ENCODE measurements around the gene NAA40.

NAA40 gene

DNA sequence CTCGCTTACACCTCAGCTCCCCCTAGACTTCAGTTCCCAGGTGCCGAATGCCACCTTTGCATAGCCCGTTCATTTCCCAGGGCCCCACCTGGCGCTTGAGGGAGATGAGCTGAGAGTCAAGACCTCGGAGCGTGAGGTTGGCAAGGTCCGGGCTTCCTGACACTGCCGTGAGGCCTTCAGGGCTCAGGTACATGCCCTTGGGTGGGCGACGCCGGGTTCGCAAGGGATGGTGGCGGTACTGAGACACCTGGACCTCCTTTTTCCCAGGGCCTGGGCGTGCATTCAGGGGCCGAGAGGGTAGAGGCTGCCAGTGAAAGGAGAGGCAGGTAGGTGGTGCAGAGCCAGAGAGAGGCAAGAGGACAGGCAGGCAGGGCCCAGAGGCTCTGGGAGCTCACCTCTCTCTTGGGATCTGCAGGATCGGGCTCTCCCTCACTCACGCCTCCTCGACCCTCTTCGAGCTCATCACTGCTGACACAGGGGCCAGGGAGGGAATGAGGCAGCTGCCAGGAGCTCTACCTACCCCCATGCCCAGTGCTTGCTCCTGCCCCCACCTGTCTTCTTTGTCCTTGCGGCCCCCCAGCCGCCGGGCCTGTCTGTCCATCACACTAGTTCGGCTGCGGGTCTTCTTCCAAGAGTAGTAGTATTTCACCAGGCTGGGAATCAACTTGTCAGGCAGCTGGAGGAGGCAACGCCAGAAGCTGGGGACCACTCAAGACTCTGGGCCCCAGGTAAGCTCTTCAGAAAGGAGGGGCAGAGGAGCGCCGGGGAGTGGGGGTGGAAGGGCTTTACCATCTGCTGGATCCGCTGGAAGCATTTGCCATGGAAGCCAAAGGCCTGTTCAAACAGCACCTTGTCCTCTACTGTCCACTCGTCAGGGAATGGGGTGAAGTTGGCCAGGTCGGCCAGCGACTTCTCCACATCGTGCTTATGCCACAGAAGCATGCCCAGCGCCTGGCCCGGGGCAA, 24.7 kb upstream of the NAA40 start:
- DNase-seq: no peak

DNA sequence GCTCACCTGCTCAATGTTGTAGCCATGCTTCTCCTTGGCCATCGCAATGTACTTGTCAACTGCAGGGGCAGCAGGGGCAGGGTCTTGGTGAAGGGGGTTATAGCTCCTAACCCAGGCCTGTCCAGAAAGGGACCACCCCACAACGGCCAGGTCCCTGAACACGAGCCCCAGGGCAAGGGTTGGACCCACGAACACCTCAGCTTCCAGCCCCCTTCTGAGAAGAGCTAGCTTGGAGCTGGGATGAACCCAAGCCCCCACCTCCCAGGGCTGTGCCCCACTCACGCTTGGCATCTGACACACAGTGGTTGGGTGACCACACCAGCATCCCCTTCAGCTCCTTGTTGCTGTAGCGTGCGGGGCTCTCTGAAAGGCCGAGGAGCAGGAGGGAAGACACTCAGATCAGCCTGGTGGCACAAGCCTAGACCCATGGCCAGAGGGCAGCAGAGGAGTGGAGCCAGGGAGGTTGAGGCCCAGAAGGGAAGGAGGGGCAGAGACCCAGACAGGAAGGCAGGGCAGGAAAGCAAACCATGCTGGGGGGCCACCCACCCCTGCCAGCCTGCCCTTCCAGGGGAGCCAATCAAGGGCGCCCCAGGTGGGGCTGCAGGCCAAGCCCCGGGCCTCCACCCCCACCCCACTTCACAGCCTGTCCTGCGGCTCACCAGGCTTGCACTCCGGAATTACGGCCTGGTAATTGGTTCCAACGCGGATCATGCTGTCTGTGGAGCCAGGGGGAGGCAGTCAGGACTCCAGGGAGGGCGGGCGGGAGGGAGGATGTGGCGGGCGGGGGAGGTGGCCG, 23.7 kb upstream of the NAA40 start:
- no peak for DNase-seq

DNA sequence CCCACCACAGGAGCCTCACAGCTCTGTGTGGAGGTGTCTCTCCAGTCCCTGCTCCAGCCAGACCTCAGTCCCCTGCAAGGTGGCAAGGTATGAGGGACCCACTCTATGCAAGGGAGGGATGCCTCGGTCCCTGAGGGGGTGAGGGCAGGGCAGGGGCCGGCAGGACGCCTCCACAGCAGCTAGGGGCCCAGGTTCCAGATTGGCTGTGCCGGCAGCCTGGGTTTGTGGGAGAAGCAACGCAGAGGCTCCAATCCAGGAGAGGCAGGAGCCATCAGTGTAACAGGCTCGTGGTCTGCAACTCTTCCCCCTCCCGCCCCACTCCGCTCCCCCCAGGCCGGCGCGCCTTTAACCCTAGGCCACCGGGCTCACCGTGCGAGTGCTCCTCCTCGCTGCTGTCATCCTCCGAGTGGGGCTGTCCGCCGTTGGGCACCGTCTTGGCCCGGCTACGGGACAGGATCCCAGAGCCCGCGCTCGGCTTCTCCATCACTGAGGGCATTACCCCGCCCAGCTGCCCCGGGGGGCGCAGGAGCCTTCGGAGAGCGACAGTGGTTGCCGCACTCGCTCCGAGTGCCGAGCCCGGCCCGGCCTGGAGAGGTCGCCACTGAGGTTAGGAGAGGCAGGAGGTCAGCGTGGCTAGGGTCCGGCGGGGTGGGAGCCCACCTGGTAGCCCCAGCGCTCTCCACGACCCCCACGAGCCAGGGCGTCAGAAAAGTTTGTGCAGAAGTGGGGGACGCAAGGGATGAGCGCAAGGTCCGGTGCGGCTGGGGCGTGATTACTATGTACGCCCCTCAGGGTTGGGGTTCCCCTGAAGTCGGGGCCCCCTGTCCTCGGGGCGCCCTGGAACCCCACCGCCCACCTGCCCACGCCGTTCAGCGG, 22.6 kb upstream of the NAA40 start:
- DNase-seq: no peak

DNA sequence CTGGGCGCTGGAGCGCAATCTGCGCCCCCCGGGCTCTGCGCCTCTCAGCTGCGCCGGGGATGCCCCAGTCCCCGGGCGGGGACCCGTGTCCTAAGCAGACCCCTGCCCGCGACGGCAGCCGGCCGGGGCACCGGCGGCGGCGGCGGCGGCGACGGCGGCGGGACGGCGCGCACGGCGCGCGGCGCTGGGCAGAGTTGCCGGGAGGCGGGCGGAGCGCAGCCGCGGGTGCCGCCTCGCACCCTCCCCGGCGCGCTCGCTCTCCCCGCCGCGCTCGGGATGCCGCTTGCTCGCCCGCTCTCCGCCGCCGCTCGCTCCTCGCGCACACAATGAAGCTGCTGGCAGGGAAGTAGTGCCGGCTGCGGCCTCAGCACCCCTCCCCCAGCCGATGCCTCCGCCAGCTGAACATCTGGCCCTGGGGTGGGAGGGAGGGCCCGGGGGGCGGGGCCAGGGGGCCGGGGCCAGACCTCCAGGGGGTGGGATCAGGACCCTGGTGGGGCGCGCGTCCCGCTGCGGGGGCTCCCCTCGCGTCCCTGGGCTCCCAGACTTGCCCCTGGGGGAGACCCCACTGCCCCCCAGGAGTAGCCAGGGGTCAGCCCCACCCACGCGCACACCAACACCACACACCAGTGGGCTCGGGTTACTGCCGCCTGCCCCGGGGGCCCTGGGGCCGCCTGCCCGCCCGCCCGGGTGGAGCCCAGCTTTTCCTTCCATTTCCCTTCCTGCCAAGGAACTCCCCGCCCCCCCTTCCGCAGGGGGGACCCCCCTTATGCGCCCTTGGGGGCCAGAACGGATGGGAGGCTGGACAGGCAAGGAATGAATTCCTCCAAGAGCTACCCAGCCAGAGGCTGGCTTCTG, 21.7 kb upstream of the NAA40 start, which contains the start of gene RCOR2:
Gene RCOR2 (minus strand): TSS at position 328 of the 855 bp plus-strand sequence. CDS start 708 bp downstream, outside the sequence.
- DNase-seq: peak; percentile 62

DNA sequence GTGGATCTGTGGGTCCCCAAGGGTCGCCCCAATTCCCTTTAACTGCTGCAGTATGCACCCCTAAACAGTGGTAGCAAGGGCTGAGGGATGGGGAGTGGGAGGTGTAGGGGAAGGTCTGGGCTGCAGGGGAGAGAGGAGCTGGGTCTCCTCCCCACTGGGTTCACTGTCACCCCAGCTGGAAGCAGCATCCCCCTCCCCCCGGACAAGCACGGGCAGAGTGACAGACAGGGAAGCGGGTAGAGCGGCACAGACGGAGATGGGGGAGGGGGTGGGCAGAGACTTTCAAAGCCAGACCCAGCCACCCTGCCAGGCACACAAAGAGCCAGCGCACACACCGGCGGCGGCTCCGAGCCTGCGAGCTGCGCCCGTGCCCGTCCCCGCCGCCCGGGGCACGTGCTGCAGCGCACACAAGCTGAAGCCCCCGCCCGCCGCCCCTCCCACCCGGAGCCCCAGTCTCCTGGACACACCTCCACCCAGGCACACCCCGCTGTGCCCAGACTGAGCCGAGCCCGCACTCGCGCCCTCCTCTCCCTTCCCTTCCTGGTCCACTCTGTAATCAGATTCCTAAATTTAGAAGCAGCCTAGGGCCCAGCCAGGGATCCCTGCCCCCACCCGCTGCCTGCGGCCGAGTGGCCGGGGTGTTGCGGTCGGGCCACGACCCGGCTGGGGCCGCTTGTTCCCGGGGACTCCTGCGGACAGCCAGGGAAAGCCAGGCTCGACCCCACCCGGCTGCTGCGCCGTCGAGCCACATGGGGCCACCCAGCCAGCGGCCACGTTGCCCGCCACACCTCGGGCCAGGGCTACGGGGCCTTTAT, 20.9 kb upstream of the NAA40 start:
- DNase-seq: no peak

DNA sequence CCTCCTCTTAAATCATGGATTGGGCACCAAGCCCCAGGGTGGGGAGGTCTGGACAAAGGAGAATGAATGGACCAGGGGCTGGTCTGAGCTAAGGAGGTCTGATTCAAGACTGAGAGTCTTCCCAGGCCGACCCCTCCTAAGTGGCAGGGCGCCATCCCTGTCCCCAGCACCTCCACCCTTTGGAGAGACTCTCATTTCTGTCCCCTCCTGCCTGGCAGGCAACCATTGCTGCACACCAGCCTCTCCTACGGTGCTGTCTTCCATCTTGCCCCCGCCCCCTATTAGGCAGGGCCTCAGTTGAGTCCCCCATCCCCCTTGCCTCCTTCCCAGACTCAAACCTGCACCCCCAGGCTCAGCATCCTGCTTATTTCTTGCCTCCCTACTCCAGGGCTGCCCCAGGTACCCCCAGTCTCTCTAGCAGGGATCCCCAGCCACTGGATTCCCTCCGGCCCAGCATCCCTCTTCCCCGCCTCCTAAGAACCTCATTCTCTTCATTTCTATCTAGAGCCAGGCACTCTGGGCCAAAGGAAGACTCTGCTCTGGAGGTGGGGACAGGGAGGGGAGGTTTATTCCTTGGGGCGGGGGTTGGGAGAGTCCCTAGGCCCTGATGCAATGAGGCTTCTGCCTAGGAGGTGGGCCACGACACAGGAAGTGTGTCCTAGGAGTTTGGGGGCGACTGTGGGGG, 20.2 kb upstream of the NAA40 start:
- DNase-seq: no peak

DNA sequence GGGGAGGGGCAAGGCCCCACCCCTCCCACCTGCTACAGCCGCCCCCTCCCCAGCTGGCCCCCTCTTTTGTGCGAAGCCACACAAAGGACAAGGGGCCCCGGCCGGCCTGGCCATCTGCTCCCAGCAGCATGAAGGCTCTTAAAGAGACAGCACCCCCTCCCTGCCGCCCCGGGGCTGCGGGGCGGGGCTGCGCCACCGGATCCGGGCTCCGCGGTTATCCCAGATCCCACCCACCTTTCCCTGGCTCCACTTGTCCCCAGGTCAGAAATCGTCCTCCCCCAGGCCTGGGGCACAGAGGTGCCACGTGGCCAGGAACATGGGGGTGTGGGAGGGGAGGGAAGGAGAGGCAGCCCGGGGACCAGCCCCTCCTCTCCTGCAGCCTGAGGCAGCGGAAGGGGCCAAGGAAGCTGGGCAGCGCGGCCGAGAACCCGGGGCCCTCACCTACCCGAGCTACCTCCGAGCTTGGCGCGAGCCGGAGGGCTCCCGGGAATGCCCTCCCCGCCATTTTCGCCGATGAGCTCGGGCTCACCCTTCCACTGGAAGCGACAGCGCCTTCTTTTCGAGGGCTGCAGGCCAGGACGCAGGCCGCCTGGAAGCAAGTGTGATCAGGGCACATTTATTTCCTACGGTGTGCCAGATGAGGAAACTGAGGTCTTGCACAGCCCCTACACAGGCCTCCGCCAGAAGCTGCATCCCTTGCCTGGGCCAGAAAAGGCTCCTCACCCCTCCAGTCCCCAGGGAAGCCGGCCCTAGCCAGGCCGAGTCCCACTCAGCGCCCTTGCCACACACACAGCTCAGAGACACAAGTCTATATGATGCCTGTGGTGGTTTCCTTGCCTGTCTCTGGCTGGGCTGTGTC, 19.3 kb upstream of the NAA40 start:
- DNase-seq: no peak

DNA sequence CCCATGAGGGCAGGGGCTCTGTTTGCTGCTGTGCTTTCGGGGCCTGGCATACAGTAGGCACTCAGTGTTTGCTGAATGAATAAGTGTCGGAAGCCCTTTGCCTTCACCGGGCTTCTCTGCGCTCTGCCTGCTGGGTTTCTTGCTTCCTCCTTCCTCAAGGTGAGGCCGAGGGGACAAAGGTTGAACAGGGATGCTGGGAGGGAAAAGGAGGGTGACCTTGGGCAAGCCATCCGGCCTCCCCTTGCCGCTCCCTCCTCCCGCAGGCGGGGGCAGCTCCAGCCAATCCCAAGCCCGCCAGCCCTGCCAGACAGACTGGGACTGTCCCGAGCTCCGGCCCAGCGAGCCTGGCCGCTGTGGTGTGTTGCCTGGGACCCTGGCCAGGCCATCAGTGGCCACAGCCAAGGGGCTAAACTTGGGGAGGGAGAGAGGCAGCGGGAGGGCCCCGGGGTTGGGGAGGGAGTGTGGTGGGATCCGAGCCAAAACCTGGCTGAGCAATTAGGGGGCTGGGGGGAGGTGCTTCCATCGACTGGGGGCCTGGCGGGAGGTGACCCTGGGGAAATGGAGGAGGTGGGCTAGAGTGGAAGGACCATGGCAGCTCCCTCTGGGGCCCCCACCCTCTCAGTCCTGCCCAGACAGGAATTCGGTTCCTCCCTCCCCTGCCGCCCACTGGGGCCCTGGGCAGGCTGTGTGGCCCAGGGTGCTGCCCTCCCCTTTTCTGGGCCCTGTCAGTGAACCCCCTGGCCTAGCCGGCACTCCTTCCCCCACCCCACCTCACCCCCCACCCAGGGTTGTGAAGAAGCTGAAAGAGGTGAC, 18.5 kb upstream of the NAA40 start:
- no peak for DNase-seq

DNA sequence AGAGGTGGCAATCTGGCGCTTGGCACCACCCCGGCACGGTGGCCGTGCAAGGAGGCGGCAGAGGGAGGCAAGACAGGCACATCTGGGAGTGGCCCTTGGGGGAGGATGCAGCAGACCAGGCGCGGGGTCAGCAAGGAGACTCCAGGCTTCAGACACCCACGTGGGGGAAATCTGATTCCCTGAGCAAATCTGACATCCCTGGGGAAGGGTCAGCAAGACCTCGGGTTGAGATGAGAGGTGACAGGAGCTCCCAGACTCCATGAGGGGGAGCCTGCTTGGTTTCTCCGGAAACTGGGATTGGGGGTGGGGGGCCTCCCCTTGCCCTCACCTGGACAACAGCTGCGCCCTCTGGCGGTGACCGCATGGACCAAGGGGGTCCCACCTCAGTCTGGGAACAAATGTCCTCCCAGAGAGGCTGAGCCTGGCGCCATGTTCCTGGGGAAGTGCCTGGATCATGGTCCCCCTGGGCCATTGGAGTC, 17.8 kb upstream of the NAA40 start:
- DNase-seq: no peak

DNA sequence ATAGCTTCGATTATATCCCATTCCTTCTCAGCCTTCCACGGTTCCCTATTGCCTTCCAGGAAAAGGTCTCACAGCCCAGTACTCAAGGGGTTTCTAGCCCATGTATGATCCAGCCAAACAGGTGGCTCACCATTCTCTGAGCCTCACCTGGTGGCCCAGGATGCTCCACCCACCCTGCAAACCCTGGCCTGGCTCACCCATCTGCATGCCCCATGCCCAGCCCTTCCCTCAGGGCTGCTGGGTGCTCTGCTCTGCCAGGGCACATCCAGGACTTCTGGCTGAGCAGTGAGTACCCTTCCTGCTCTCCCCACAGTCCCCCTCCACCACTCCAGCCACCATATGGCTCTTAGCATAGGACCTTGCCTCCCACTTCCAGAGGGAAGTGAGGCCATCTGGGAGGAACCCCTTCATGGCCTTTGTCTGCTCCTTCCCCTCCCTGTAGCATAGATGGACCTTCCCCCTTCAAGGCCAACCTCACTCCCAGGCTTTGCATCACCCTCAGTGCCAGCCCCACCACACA, 16.1 kb upstream of the NAA40 start:
- DNase-seq: no peak

DNA sequence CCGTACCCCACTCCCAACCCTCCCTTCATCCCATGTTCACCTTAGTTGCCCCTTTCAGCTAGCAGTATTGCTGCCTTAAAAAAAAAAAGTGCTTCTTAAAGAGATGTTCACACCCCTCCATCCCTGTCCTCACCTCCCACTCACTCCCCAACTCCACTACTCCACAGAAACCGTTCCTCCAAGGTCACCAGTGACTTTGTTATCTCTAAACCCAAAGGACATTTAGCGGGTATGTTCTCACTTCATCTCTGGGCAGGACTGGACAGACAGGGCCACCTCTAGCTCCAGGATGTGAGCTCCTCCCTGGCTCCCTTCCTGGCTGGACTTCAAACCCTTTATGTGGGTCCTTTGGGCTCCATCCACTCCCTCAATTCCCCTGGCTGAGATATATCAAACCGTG, 15.5 kb upstream of the NAA40 start:
- DNase-seq: no peak

DNA sequence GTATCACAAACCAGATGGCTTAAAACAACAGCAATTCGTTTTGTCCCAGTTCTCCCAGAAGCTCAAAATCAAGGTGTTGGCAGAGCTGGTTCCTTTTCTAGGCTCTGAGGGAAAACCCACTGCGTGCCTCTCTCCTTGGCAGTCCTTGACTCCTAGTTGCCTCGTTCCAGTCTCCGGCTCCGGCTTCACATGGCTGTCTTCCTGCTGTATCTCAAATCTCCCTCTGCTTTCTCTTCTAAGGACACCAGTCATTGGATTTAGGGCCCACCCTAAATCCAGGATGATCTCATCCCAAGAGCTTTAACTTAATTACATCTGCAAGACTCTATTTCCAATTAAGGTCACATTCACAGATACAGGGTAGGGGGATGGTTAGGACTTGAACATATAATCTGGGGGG, 9.2 kb upstream of the NAA40 start:
- no peak for DNase-seq

DNA sequence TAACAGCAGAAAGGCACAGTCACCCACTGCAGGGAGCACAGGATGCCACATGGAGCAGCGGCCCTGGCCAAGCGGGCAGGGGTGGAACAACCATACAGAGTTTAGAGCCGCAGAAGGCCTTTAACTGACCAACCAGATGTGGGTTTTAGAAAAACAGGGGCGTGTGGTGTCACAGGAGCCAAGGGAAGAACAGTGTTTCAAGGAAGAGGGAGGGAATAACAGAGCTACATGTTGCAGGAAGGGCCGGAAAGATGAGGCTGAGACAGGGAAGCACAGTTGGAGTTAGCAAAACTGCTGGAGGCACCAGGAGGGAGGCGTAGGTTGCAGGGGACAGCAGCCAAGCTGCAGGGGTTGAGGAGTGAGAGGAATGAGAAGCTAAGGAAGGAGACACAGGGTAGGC, 7.8 kb upstream of the NAA40 start:
- DNase-seq: no peak

DNA sequence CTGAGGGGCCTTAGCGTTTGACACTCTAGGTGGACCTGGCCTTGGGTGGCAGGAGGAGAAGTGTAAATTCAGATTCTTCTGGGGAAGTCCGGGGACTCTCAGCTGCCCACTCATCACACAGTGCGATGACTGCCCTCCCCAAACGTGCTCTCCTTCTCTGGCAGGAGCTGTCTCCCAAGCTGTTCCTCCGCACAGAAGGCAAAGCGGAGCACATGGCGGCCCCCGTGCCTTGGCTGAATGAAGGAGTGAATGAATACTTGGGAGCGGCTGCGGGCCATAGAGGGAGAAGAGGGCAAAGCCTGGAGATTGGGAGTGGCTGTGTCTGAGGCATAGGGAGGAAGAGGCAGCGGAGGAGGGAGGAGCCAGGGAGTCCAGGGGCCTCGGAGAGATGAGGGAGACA, 6.9 kb upstream of the NAA40 start:
- no peak for DNase-seq

DNA sequence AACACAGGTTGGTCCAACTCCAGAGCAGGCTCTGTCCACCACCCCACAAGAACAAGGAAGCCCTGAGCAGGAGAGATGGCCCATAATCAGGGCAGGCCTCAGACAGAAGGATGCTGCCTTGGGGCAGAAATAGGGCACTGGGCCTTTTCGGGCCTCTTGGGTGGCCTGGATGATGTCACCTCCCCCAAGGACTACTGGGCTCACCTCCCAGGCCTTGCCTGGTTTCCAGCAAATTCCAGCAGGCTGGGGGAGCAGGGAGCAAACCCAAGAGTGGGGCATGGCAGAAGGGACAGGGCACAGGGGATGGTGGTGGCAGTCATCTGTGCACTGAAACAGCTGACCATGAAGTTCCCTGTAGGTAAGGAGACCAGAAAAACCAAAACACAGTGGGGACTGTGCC, 5.3 kb upstream of the NAA40 start:
- DNase-seq: no peak

DNA sequence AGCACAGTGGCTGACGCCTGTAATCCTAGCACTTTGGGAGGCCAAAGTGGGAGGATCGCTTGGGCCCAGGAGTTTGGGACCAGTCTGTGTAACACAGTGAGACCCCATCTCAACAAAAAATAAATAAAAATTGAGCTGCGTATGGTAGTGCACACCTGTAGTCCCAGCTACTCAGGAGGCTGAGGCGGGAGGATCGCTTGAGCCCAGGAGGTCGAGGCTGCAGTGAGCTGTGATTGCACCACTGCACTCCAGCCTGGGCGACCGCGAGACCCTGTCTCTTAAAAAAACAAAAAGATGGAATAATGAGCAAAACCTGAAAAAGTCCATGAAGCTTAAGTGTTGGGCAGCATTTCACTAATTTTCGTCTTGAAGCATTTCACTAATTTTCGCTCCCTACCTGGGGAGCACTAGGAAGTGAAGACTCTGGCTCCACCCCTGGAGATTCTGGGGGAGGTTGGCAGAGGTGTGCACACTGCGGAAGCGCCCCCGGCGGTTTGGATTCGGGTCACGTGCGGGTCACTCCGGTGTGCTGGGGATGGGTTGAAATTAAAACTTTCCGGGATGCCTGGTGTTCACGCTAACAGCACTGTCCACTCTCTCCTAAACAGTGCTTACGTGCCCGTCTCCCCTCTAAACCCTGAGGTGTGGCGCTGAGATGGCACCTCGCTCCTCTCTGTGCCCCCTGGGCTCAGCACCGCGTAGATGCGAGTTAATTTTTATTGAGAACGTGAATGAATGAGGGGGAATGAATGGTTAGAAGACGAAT, 906 bp upstream of the NAA40 start:
- no peak for DNase-seq

DNA sequence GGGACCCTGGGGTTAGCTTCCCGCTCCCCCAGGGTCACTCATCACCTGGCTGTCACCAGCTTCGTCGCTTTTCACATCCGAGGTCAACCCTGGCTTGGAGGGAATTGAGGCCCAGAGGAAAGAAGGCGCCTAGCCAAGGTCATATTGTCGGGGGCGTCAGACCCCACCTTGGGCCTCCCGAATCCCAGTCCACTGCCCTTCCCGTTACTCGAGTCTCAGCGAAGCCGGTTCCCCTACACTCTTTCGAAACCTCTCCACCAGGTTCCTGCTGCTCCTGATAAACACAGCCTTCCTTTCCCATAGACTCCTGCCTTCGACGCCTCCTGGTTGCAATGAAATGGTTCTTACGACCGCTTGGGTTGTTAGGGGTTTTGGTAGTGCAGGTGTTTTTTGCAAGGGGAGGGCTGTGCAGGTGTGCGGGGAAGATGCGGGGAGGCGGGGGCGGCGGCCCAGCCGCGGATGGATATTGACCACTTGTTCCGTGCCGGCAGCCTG, 642 bp downstream of the NAA40 start:
- no peak for DNase-seq

Measured in suppressor macrophage treated with lipopolysaccharide for 4 hours (primary cell).